Measurements from ENCODE around the gene COL4A2.

The COL4A2 gene

GRCh38 chr13:110272651-110273050, 34.4 kb upstream of the COL4A2 start:
- no peak for DNase-seq

GRCh38 chr13:110273254-110273653, 33.8 kb upstream of the COL4A2 start:
- no peak for DNase-seq

GRCh38 chr13:110274687-110275086, 32.4 kb upstream of the COL4A2 start:
- DNase-seq: no peak

GRCh38 chr13:110275931-110276552, 31.0 kb upstream of the COL4A2 start:
- DNase-seq: no peak

- no peak for DNase-seq
These were observed 30.5 kb upstream of the COL4A2 start for GRCh38 chr13:110276553-110276950.

- DNase-seq: no peak
These were observed 29.6 kb upstream of the COL4A2 start for GRCh38 chr13:110277357-110277975.

- DNase-seq: no peak
These were observed 28.2 kb upstream of the COL4A2 start for GRCh38 chr13:110278859-110279258.

GRCh38 chr13:110279684-110280083, 27.4 kb upstream of the COL4A2 start:
- DNase-seq: no peak

GRCh38 chr13:110280231-110280813, 26.8 kb upstream of the COL4A2 start:
- no peak for DNase-seq

- peak; percentile 4 for DNase-seq
These were observed 25.9 kb upstream of the COL4A2 start for GRCh38 chr13:110280985-110281688.

- DNase-seq: no peak
These were observed 25.3 kb upstream of the COL4A2 start for GRCh38 chr13:110281736-110282135.

- DNase-seq: no peak
These were observed 24.7 kb upstream of the COL4A2 start for GRCh38 chr13:110282316-110282841.

GRCh38 chr13:110283736-110284517, 23.2 kb upstream of the COL4A2 start:
- no peak for DNase-seq

- DNase-seq: no peak
These were observed 22.2 kb upstream of the COL4A2 start for GRCh38 chr13:110284779-110285484.

- DNase-seq: no peak
These were observed 20.9 kb upstream of the COL4A2 start for GRCh38 chr13:110285991-110286832.

GRCh38 chr13:110286833-110287819, 20.0 kb upstream of the COL4A2 start:
- DNase-seq: no peak

- no peak for DNase-seq
These were observed 17.9 kb upstream of the COL4A2 start for GRCh38 chr13:110289174-110289573.

GRCh38 chr13:110289661-110290060, 17.4 kb upstream of the COL4A2 start:
- DNase-seq: no peak

- DNase-seq: no peak
These were observed 16.9 kb upstream of the COL4A2 start for GRCh38 chr13:110290153-110290552.

GRCh38 chr13:110290826-110291225, 16.3 kb upstream of the COL4A2 start:
- no peak for DNase-seq
